GM04504 (cell line): Measurements from ENCODE around the gene ZC3H18.

Experiments used
- DNase-seq: peaks from one replicate; pipeline ENCODE4 v3.0.0-alpha.2; 2012; ENCODE audit warnings: low read depth

The ZC3H18 gene

GRCh38 chr16:88549671-88550245, 20.4 kb upstream of the ZC3H18 start:
- no peak for DNase-seq

GRCh38 chr16:88550246-88550661, 19.9 kb upstream of the ZC3H18 start:
- DNase-seq: no peak

DNA sequence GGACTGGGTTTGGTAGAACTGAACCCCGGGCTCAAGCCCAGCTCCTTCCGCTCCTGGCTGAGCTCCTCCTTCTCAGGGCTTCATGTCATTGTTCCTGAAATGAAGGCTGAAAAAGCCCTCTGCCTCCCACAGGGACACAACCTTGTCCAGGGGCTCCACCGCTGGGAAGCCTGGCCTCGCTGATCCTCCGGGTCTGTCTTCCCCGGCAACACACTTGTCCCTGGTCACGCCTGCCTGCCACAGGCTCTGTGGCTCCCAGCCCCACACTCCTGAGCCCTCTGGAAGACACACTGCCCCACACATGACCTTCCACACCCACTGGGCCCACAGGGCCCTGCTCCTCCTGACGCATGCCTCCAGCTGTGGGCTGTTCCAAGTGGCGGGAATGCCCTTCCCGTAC, 18.0 kb upstream of the ZC3H18 start:
- no peak for DNase-seq

DNA sequence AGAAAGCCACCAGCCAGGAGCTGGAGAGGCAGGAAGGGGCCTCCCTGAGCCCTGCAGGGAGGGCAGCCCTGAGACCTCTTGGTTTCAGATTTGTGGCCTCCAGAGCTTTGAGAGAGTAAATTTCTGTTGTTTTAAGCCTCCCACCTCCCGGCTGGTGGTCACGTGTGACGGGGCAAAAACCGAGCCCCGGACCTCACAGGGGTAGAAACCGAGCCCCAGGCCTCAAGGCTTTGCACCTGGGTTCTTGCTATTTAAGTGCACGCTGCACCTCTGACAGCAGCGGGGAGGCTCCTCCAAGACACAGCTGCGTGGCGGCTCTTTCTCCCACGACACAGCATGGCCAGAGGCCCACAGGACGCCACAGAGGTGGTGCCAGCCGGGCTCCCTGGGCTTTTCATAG, 17.4 kb upstream of the ZC3H18 start:
- DNase-seq: no peak

GRCh38 chr16:88553739-88554138, 16.5 kb upstream of the ZC3H18 start:
- no peak for DNase-seq

DNA sequence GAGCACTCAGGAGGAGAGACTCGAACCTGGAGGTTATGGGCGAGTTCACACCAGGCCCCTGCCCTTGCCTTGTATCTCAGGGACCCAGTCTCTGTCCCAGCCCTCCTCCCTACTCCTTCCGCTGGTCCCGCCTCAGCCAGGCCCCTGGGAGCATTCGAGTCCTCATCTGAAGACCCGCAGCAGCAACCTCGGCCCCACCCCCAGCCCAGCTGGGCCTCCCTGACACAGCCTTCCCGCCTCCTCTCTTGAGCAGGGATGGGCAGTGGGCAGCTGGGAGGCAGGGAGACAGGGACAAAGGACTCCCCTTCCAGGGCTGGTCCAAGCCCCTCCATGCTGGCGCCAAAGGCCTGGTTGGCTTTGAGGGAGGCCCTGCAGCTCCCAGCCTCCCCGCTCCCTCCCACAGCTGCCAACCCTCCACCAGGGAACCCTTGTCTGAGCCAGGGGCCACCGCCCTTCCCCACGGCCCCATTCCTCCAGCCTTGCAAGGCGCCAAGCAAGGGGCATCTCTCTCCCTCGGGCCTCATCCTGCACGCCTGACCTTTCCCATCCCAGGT, 15.4 kb upstream of the ZC3H18 start:
- no peak for DNase-seq

- DNase-seq: no peak
These were observed 13.8 kb upstream of the ZC3H18 start for GRCh38 chr16:88556294-88556988.

DNA sequence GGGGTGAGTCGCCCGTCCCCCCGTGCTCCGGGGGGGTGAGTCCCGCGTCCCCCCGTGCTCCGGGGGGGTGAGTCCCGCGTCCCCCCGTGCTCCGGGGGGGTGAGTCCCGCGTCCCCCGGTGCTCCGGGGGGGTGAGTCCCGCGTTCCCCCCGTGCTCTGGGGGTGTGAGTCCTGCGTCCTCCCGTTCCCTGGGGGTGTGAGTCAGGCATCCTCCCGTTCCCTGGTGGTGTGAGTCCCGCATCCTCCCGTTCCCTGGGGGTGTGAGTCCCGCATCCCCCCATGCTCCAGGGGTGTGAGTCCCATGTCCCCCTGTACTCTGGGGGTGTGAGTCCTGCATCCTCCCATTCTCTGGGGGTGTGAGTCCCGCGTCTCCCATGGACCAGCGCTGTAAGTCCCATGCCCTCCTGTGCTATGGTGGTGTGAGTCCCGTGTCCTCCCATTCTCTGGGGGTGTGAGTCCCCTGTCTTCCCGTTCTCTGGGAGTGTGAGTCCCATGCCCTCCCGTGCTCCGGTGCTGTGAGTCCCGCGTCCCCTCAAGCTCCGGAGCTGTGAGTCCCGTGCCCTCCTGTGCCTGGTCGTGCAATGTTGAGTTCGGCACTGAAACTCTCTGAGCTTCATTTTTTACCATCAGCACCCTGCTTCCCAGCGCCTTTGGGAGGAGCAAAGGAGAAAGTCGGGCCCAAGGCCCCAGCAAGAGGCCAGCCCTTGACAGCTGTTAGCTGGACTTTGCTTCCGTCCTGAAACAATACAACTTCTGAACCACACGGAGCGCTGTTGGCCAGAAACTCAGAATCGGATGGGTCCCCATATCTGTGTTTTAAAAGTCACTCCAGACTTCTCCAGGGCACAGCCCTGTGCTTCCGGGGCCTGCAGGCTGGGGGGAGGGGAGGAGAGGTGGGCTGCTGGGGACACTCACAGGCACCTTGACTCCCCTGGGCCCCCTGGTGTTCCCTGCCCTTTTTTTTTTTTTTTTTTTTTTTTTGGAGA, 11.5 kb upstream of the ZC3H18 start:
- no peak for DNase-seq

GRCh38 chr16:88560714-88561484, 9.3 kb upstream of the ZC3H18 start:
- DNase-seq: no peak

GRCh38 chr16:88561485-88562359, 8.5 kb upstream of the ZC3H18 start:
- no peak for DNase-seq

DNA sequence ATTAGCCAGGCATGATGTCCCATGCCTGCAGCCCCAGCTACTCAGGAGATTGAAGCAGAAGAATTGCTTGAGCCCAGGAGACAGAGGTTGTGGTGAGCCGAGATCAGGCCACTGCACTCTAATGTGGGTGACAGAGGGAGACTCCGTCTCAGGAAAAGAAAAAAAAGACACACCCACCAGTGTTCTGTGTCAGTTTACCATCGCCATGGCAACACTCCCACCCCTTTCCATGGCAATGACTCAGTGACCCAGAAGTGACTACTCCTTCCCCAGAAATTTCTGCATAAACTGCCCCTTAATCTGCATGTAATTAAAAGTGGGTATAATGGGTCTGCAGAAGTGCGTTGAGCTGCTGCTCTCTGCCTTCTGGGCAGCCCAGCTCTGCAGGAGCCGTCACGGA, 4.0 kb upstream of the ZC3H18 start:
- DNase-seq: no peak

- no peak for DNase-seq
These were observed 1.2 kb upstream of the ZC3H18 start for GRCh38 chr16:88568710-88569613.

- DNase-seq: no peak
These were observed 604 bp upstream of the ZC3H18 start for GRCh38 chr16:88569614-88569984.

DNA sequence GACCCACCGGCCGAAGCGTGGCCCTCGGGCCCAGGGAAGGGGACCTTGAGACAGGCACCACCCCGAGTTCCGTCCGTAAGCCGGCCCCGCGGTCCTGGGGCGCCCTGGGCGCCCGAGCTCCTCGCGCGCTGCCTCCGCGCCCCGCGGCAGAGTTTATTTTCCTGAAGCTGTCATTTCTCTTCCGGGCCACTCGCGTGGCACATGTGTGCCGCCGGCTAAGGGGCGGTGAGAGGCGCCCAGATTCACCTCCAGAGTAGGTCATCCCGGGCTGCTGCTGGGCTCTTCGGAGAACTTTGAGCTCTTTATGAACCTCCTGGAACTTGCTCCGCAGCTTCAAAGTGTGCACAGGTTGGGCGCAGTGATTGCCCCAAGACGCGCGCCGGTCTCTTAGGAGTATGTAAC, 489 bp downstream of the ZC3H18 start:
- DNase-seq: no peak

DNA sequence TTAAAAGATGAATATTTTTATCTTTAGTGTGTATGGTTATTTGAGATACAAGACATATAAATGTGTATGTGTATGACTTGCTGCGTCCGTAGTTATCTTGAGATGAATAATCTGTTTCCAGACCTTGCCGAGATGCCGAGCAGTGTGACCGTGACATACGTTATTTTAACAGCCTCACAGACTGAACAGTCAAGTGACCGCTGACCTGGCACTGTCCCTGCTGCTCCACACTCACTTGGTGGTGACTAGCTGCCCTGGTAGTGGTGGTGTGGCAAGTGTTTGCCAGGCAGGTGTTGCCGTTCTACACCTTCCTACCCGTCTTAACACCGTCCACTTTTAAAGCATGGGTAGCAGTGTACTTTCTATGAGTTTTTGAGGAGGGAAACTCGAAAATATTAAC, 5.0 kb downstream of the ZC3H18 start:
- no peak for DNase-seq

GRCh38 chr16:88576307-88576706, 6.1 kb downstream of the ZC3H18 start:
- no peak for DNase-seq

- no peak for DNase-seq
These were observed 7.0 kb downstream of the ZC3H18 start for GRCh38 chr16:88577166-88577565.

- DNase-seq: no peak
These were observed 8.5 kb downstream of the ZC3H18 start for GRCh38 chr16:88578446-88579313.

- no peak for DNase-seq
These were observed 10.2 kb downstream of the ZC3H18 start for GRCh38 chr16:88580371-88580770.
